Fibroblast of the conjunctiva (primary cell): ENCODE measurements around the gene TNFSF8.
A peak's percentile ranks its signal among the peaks of the same experiment; 100 is the strongest.

Experiments
- DNase-seq: peaks from one replicate; pipeline ENCODE4 v3.0.0-alpha.2; 2010; ENCODE audit warnings: low read depth

The TNFSF8 gene

GRCh38 chr9:114869845-114870244 lies 60.5 kb downstream of the TNFSF8 start:
- DNase-seq = no peak

GRCh38 chr9:114869378-114869777 lies 61.0 kb downstream of the TNFSF8 start:
- DNase-seq = no peak

- no peak for DNase-seq
Measured at GRCh38 chr9:114867327-114867726, 63.1 kb downstream of the TNFSF8 start.

- no peak for DNase-seq
Measured at GRCh38 chr9:114864471-114864870, 65.9 kb downstream of the TNFSF8 start.

GRCh38 chr9:114861922-114862605 lies 68.3 kb downstream of the TNFSF8 start:
- DNase-seq = no peak

GRCh38 chr9:114861273-114861672 lies 69.1 kb downstream of the TNFSF8 start:
- no peak for DNase-seq

GRCh38 chr9:114860187-114860586 lies 70.2 kb downstream of the TNFSF8 start:
- no peak for DNase-seq

GRCh38 chr9:114856942-114857315 lies 73.5 kb downstream of the TNFSF8 start:
- DNase-seq = no peak

GRCh38 chr9:114856215-114856941 lies 74.0 kb downstream of the TNFSF8 start:
- DNase-seq = peak; percentile 70

- DNase-seq = no peak
Measured at GRCh38 chr9:114855488-114855887, 74.9 kb downstream of the TNFSF8 start.

- DNase-seq = no peak
Measured at GRCh38 chr9:114854736-114855355, 75.5 kb downstream of the TNFSF8 start.

GRCh38 chr9:114853071-114853855 lies 77.1 kb downstream of the TNFSF8 start:
- no peak for DNase-seq

- DNase-seq = peak; percentile 91
Measured at GRCh38 chr9:114852050-114852594, 78.3 kb downstream of the TNFSF8 start.

- no peak for DNase-seq
Measured at GRCh38 chr9:114851306-114851705, 79.1 kb downstream of the TNFSF8 start.
